Astrocyte (in vitro differentiated cells and primary cell): ENCODE results near the gene LAYN. TPM values are rescaled to one million over a fixed set of nuclear protein-coding genes. Genes with fewer than 3 reads are reported as not detected.

Experiments used
- DNase-seq: peaks from one replicate; pipeline ENCODE4 v3.0.0-alpha.2; 2010; ENCODE audit warnings: low read depth
- FAIRE-seq: peaks from 2 replicates; lab custom pipeline; 2011; peaks lifted over from hg19 to GRCh38; lab: Jason Lieb, UNC
- H2AFZ ChIP-seq: 2 replicates; pipeline ENCODE4 v1.6.0; 2012; ENCODE audit warnings: low read depth, low read length, inconsistent platforms
- H3K27ac ChIP-seq: 2 replicates; pipeline ENCODE4 v1.5.1; 2011; ENCODE audit warnings: low read depth, low read length, inconsistent platforms
- H3K27me3 ChIP-seq: 2 replicates; pipeline ENCODE4 v1.6.0; 2011; ENCODE audit warnings: low read length, inconsistent platforms; ENCODE audit not compliant: insufficient read depth
- H3K36me3 ChIP-seq: 2 replicates; pipeline ENCODE4 v1.5.1; 2011; ENCODE audit warnings: low read length, inconsistent platforms; ENCODE audit not compliant: insufficient read depth
- H3K4me1 ChIP-seq: 2 replicates; pipeline ENCODE4 v1.5.1; 2011; ENCODE audit warnings: low read length, inconsistent platforms; ENCODE audit not compliant: insufficient read depth
- H3K4me2 ChIP-seq: 2 replicates; pipeline ENCODE4 v1.6.0; 2012; ENCODE audit warnings: low read length, inconsistent platforms
- H3K4me3 ChIP-seq: 2 replicates; pipeline ENCODE4 v1.5.1; 2011; ENCODE audit warnings: low read depth, mild to moderate bottlenecking, low read length, inconsistent platforms; ENCODE audit not compliant: insufficient read depth
- H3K79me2 ChIP-seq: 2 replicates; pipeline ENCODE4 v1.6.0; 2012; ENCODE audit warnings: mild to moderate bottlenecking, low read length, inconsistent platforms; ENCODE audit not compliant: insufficient read depth
- H3K9ac ChIP-seq: 2 replicates; pipeline ENCODE4 v1.6.0; 2012; ENCODE audit warnings: mild to moderate bottlenecking, low read length, inconsistent platforms
- H3K9me3 ChIP-seq: 2 replicates; pipeline ENCODE4 v1.5.1; 2012; ENCODE audit warnings: low read depth, mild to moderate bottlenecking, low read length, inconsistent platforms; ENCODE audit not compliant: insufficient read depth
- H4K20me1 ChIP-seq: 2 replicates; pipeline ENCODE4 v1.6.0; 2012; ENCODE audit warnings: low read length, inconsistent platforms; ENCODE audit not compliant: insufficient read depth
- H3K27ac Mint-ChIP-seq: one replicate; pipeline ENCODE4 v1.8.0; 2021; ENCODE audit warnings: mild to moderate bottlenecking, mixed read lengths; ENCODE audit not compliant: unreplicated experiment
- H3K27me3 Mint-ChIP-seq: one replicate; pipeline ENCODE4 v1.8.0; 2021; ENCODE audit warnings: low read depth, mixed read lengths; ENCODE audit not compliant: unreplicated experiment
- H3K36me3 Mint-ChIP-seq: one replicate; pipeline ENCODE4 v1.8.0; 2021; ENCODE audit warnings: low read depth, mixed read lengths; ENCODE audit not compliant: unreplicated experiment
- H3K4me1 Mint-ChIP-seq: one replicate; pipeline ENCODE4 v1.8.0; 2021; ENCODE audit warnings: low read depth, mixed read lengths; ENCODE audit not compliant: unreplicated experiment
- H3K4me3 Mint-ChIP-seq: one replicate; pipeline ENCODE4 v1.8.0; 2021; ENCODE audit warnings: mild to moderate bottlenecking, moderate library complexity, mixed read lengths; ENCODE audit not compliant: unreplicated experiment
- H3K9me3 Mint-ChIP-seq: one replicate; pipeline ENCODE4 v1.8.0; 2021; ENCODE audit warnings: mild to moderate bottlenecking, mixed read lengths; ENCODE audit not compliant: unreplicated experiment
- EZH2 ChIP-seq: IDR thresholded peaks from 2 replicates; pipeline ENCODE4 v1.6.1; 2012; ENCODE audit warnings: mild to moderate bottlenecking, low read length, inconsistent platforms; ENCODE audit not compliant: insufficient read depth
- total RNA-seq: library from RNA; stranded (reverse); gene quantifications from 2 replicates; pipeline ENCODE4 v1.2.1, GENCODE V29; 2021
- TF ChIP-seq, protein P1 (sequence below): IDR thresholded peaks from 2 replicates; pipeline ENCODE4 v1.5.1; 2011; ENCODE audit warnings: low read depth, mild to moderate bottlenecking, inconsistent platforms, low read length, moderate library complexity; ENCODE audit not compliant: insufficient read depth

Gene LAYN
- total RNA-seq, 1 donor from 2014 or later, result 54.5 TPM

DNA sequence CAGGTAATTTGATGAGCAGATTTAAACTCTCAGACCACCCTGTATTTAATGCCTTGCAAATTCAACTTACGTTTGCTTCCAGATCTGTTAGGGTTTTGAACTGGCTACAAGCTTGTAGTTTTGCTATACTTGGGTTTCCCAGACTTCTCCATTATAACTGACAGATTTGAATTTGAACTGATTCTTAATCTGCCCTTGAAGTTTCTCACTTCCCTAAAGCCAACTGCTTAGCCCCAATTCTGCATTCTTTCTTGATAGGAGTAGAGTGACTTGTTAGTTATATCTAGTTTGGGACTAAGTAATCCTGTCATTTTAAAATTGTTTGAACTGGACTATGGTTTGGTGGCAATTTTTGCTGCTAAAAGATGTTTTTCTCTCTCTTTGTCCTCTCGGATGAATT is 9.7 kb downstream of the LAYN start:
- no peak for FAIRE-seq
- no peak overlapping the region for H3K4me3 Mint-ChIP-seq
- Histone ChIP-seq H3K9ac (no peak overlapping the region), H3K4me3 (no peak overlapping the region), H2AFZ (no peak overlapping the region), H3K9me3 (no peaks in the 10 kb centered on the region), H3K27me3 (no peaks in the 10 kb centered on the region), H3K27ac (no peak overlapping the region), H3K36me3 (peaks cover 13% of the 10 kb centered on the region), H3K4me2 (no peak overlapping the region), H3K79me2 (no peaks in the 10 kb centered on the region), H3K4me1 (peaks cover 10% of the 10 kb centered on the region), H4K20me1 (no peaks in the 10 kb centered on the region)
- H3K27me3 Mint-ChIP-seq, result no peaks in the 10 kb centered on the region
- TF ChIP-seq EZH2, result no peak
- TF ChIP-seq, protein P1, sequence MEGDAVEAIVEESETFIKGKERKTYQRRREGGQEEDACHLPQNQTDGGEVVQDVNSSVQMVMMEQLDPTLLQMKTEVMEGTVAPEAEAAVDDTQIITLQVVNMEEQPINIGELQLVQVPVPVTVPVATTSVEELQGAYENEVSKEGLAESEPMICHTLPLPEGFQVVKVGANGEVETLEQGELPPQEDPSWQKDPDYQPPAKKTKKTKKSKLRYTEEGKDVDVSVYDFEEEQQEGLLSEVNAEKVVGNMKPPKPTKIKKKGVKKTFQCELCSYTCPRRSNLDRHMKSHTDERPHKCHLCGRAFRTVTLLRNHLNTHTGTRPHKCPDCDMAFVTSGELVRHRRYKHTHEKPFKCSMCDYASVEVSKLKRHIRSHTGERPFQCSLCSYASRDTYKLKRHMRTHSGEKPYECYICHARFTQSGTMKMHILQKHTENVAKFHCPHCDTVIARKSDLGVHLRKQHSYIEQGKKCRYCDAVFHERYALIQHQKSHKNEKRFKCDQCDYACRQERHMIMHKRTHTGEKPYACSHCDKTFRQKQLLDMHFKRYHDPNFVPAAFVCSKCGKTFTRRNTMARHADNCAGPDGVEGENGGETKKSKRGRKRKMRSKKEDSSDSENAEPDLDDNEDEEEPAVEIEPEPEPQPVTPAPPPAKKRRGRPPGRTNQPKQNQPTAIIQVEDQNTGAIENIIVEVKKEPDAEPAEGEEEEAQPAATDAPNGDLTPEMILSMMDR, result no peak
- H3K4me1 Mint-ChIP-seq, result peaks cover 3% of the 10 kb centered on the region
- peaks cover 27% of the 10 kb centered on the region for H3K36me3 Mint-ChIP-seq
- H3K9me3 Mint-ChIP-seq, result no peaks in the 10 kb centered on the region
- H3K27ac Mint-ChIP-seq, result no peak overlapping the region
- DNase-seq, result no peak

DNA sequence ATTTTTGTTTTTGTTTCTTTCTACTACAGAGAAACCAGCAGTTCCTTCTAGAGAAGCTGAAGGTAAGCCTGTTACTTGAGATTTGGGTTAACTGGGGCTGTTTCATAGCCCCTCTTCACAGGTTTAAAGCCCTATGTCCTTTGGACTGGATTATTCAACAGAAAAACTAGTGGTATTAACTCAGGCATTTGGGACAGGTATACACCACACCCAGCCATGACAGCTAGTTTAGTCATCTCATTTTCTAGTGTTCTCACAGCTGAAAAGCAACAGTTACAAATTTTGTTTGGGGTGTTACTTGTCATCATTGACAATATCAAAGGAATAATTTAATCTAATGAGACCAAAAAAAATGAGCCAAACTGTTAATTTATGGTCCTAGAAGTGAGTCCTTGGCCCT is 14.0 kb downstream of the LAYN start:
- DNase-seq (no peak), FAIRE-seq (no peak)
- H3K27ac Mint-ChIP-seq, result no peak overlapping the region
- Histone ChIP-seq H2AFZ (no peak overlapping the region), H3K79me2 (no peaks in the 10 kb centered on the region), H4K20me1 (no peaks in the 10 kb centered on the region), H3K4me1 (peaks cover 37% of the 10 kb centered on the region), H3K27ac (peak overlapping the region; percentile 98), H3K4me3 (no peak overlapping the region), H3K9ac (peak overlapping the region; percentile 54), H3K4me2 (peak overlapping the region; percentile 16), H3K9me3 (peaks cover 3% of the 10 kb centered on the region), H3K27me3 (no peaks in the 10 kb centered on the region), H3K36me3 (peaks cover 9% of the 10 kb centered on the region)
- peak overlapping the region; percentile 12 for H3K4me3 Mint-ChIP-seq
- H3K36me3 Mint-ChIP-seq, result peaks cover 15% of the 10 kb centered on the region
- no peaks in the 10 kb centered on the region for H3K27me3 Mint-ChIP-seq
- H3K9me3 Mint-ChIP-seq, result no peaks in the 10 kb centered on the region
- no peak for TF ChIP-seq EZH2
- TF ChIP-seq, protein P1, result no peak
- H3K4me1 Mint-ChIP-seq, result peaks cover 19% of the 10 kb centered on the region

DNA sequence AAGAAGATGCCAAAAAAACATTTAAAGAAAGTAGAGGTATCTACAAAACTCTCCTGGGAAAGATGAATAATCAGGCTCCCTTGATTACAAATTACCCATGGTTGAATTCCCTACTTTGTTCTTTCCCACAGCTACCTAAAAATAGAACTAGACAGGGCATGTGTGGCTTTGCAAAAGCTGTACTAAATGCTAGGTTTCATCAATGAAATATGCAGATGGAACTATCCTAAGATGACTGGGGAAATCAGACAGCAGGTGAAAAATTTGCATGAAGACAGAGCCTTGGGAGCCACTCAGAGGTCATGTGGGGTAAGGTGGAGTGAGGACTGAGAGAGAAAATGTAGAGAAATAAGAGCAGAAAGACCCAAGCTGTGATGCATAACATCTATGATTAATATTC is 14.7 kb downstream of the LAYN start:
- no peak overlapping the region for H3K4me3 ChIP-seq
- H3K27ac ChIP-seq, result peak overlapping the region; percentile 98
- peaks cover 15% of the 10 kb centered on the region for H3K36me3 ChIP-seq
- H3K9me3 ChIP-seq, result peaks cover 3% of the 10 kb centered on the region
- no peaks in the 10 kb centered on the region for H3K27me3 Mint-ChIP-seq
- peaks cover 42% of the 10 kb centered on the region for H3K4me1 ChIP-seq
- no peak overlapping the region for H3K4me3 Mint-ChIP-seq
- peak overlapping the region; percentile 2 for H3K27ac Mint-ChIP-seq
- H3K79me2 ChIP-seq, result no peaks in the 10 kb centered on the region
- H3K9ac ChIP-seq, result peak overlapping the region; percentile 54
- TF ChIP-seq, protein P1, result no peak
- no peak for TF ChIP-seq EZH2
- peak overlapping the region; percentile 16 for H3K4me2 ChIP-seq
- no peaks in the 10 kb centered on the region for H4K20me1 ChIP-seq
- H3K4me1 Mint-ChIP-seq, result peaks cover 19% of the 10 kb centered on the region
- H3K27me3 ChIP-seq, result no peaks in the 10 kb centered on the region
- DNase-seq (peak; percentile 92), FAIRE-seq (peak; percentile 59)
- no peak overlapping the region for H2AFZ ChIP-seq
- H3K9me3 Mint-ChIP-seq, result no peaks in the 10 kb centered on the region
- peaks cover 15% of the 10 kb centered on the region for H3K36me3 Mint-ChIP-seq
